GM23338 (cell line): ENCODE data around the gene GRIN2C. TPM values are rescaled to one million over a fixed set of nuclear protein-coding genes. Genes with fewer than 3 reads are reported as not detected.
"Not testable (repeated sequence)": the region's sequence is repeated elsewhere in the genome, so short reads cannot be mapped to it uniquely, and the experiment has no call there.

ENCODE experiments used
- ATAC-seq: fragments of 200-7000 bp; cut with Tn5 transposase; 3 replicates; pipeline ENCODE4 v1.9.1; 2020
- DNase-seq: peaks from one replicate; pipeline ENCODE4 v3.0.0-alpha.2; 2015; ENCODE audit warnings: low spot score
- H2AFZ ChIP-seq: fragments of 200-600 bp; sonication (generic); 2 replicates; pipeline ENCODE4 v1.8.0; 2016; ENCODE audit warnings: antibody characterized with exemption, mild to moderate bottlenecking, moderate library complexity
- H3F3A ChIP-seq: fragments of 200-600 bp; sonication (generic); replicated peaks from 2 replicates; pipeline ENCODE4 v1.8.0; 2017; ENCODE audit warnings: antibody characterized with exemption, mixed run types, low read depth
- H3K27ac ChIP-seq: fragments of 200-600 bp; sonication (generic); 2 replicates; pipeline ENCODE4 v1.6.1; 2016; ENCODE audit warnings: low read depth
- H3K27me3 ChIP-seq: fragments of 200-600 bp; sonication (generic); 2 replicates; pipeline ENCODE4 v1.8.0; 2016; ENCODE audit warnings: mild to moderate bottlenecking, mixed run types, moderate library complexity; ENCODE audit not compliant: insufficient read depth
- H3K36me3 ChIP-seq: fragments of 200-600 bp; sonication (generic); 2 replicates; pipeline ENCODE4 v1.8.0; 2016; ENCODE audit warnings: mild to moderate bottlenecking; ENCODE audit not compliant: insufficient read depth
- H3K4me1 ChIP-seq: fragments of 200-600 bp; sonication (generic); 2 replicates; pipeline ENCODE4 v1.8.0; 2016; ENCODE audit warnings: mild to moderate bottlenecking, moderate library complexity; ENCODE audit not compliant: insufficient read depth
- H3K4me2 ChIP-seq: fragments of 200-600 bp; sonication (generic); 2 replicates; pipeline ENCODE4 v1.7.1; 2017; ENCODE audit warnings: mixed run types
- H3K4me3 ChIP-seq: fragments of 200-600 bp; sonication (generic); 2 replicates; pipeline ENCODE4 v1.6.1; 2016; ENCODE audit warnings: mixed run types
- H3K79me2 ChIP-seq: fragments of 200-600 bp; sonication (generic); replicated peaks from 2 replicates; pipeline ENCODE4 v1.8.0; 2017; ENCODE audit warnings: mild to moderate bottlenecking; ENCODE audit not compliant: insufficient read depth
- H3K9me2 ChIP-seq: fragments of 200-600 bp; sonication (generic); 2 replicates; pipeline ENCODE4 v1.8.0; 2017; ENCODE audit not compliant: insufficient read depth
- H4K20me1 ChIP-seq: fragments of 200-600 bp; sonication (generic); replicated peaks from 2 replicates; pipeline ENCODE4 v1.8.0; 2017; ENCODE audit warnings: mild to moderate bottlenecking; ENCODE audit not compliant: insufficient read depth
- H3K27ac Mint-ChIP-seq: 2 replicates; pipeline ENCODE4 v1.8.0; 2020; ENCODE audit warnings: inconsistent platforms, mild to moderate bottlenecking, moderate library complexity, mixed read lengths
- H3K27me3 Mint-ChIP-seq: 3 replicates; pipeline ENCODE4 v1.8.0; 2022; ENCODE audit warnings: low read depth, mild to moderate bottlenecking, moderate library complexity, mixed read lengths, inconsistent platforms; ENCODE audit not compliant: insufficient read depth, poor library complexity
- H3K36me3 Mint-ChIP-seq: 3 replicates; pipeline ENCODE4 v1.8.0; 2021; ENCODE audit warnings: low read depth, mild to moderate bottlenecking, inconsistent platforms, moderate library complexity, mixed read lengths
- H3K4me1 Mint-ChIP-seq: 3 replicates; pipeline ENCODE4 v1.8.0; 2020; ENCODE audit warnings: mild to moderate bottlenecking, inconsistent platforms, mixed read lengths
- H3K4me3 Mint-ChIP-seq: 3 replicates; pipeline ENCODE4 v1.8.0; 2021; ENCODE audit warnings: moderate library complexity, mild to moderate bottlenecking, inconsistent platforms, mixed read lengths
- H3K9me3 Mint-ChIP-seq: 3 replicates; pipeline ENCODE4 v1.8.0; 2020; ENCODE audit warnings: moderate library complexity, mild to moderate bottlenecking, inconsistent platforms, mixed read lengths
- CREB1 ChIP-seq: fragments of 250-450 bp; sonication (Bioruptor Pico); IDR thresholded peaks from 2 replicates; pipeline ENCODE4 v1.5.0; 2020; ENCODE audit warnings: low read depth, mild to moderate bottlenecking, moderate library complexity
- CTCF ChIP-seq, 2 experiments: fragments of 200-600 bp in 1 of 2; sonication (generic) in 1 of 2; conservative IDR thresholded peaks; 2 replicates each; pipeline versions ENCODE4 v1.5.1 to v1.6.1; 2016 to 2017; ENCODE audit warnings: antibody characterized with exemption in 2 of 2, low read depth in 2 of 2, mild to moderate bottlenecking in 2 of 2, moderate library complexity in 1 of 2
- ETS1 ChIP-seq: IDR thresholded peaks from 2 replicates; pipeline ENCODE4 v1.6.1; 2016; ENCODE audit warnings: antibody characterized with exemption
- EZH2 ChIP-seq: fragments of 200-600 bp; sonication (generic); IDR thresholded peaks from one replicate; pipeline ENCODE4 v1.8.0; 2017; ENCODE audit warnings: antibody characterized with exemption, mild to moderate bottlenecking, low read depth; ENCODE audit not compliant: unreplicated experiment
- EZH2phosphoT487 ChIP-seq: fragments of 200-600 bp; sonication (generic); IDR thresholded peaks from one replicate; pipeline ENCODE4 v1.8.1; 2018; ENCODE audit warnings: antibody characterized with exemption; ENCODE audit not compliant: unreplicated experiment
- POLR2AphosphoS5 ChIP-seq: IDR thresholded peaks from 2 replicates; pipeline ENCODE4 v1.6.1; 2016; ENCODE audit warnings: antibody characterized with exemption, low read depth
- REST ChIP-seq: IDR thresholded peaks from one replicate; pipeline ENCODE4 v1.6.1; 2018; ENCODE audit warnings: antibody characterized with exemption; ENCODE audit not compliant: unreplicated experiment
- ZNF331 ChIP-seq: fragments of 250-450 bp; sonication (Bioruptor Pico); IDR thresholded peaks from 2 replicates; pipeline ENCODE4 v1.5.0; 2020; ENCODE audit warnings: low read depth, mild to moderate bottlenecking, moderate library complexity
- polyA plus RNA-seq: library from polyadenylated mRNA; unstranded; fragments of >200 nt; fragmentation: Nextera tagmentation; extraction: Ambion mirVana; gene quantifications from 2 replicates; pipeline ENCODE4 v1.2.1, GENCODE V29; 2016
- total RNA-seq: library from RNA; depleted of rRNA; stranded (reverse); fragments of >200 nt; shearing (Covaris generic); gene quantifications from 2 replicates; pipeline ENCODE4 v1.2.3, GENCODE V29; 2014

Gene GRIN2C
- total and polyA plus RNA-seq, 2 experiments from 2014 or later: 0.10 to 0.19 TPM

GRCh38 chr17:74906214-74906793 lies 46.6 kb upstream of the GRIN2C start:
- H3K27ac Mint-ChIP-seq: not testable (repeated sequence)

GRCh38 chr17:74904687-74905409 lies 45.2 kb upstream of the GRIN2C start:
- H3K4me1 Mint-ChIP-seq: peaks cover 24% of the 10 kb centered on the region
- peaks cover 12% of the 10 kb centered on the region for H3K27me3 Mint-ChIP-seq
- no peaks in the 10 kb centered on the region for H4K20me1 ChIP-seq
- H3K9me3 Mint-ChIP-seq: peaks cover 5% of the 10 kb centered on the region; the same call in 2 of the 3 replicates
- no peaks in the 10 kb centered on the region for H3K9me2 ChIP-seq
- ATAC-seq (no peak), DNase-seq (no peak)
- H2AFZ ChIP-seq: no peak overlapping the region
- H3K36me3 Mint-ChIP-seq: peaks cover 3% of the 10 kb centered on the region; the same call in 1 of the 3 replicates
- no peak overlapping the region for H3K4me3 Mint-ChIP-seq
- H3K79me2 ChIP-seq: no peaks in the 10 kb centered on the region
- H3K27ac Mint-ChIP-seq: no peak overlapping the region
- TF ChIP-seq ZNF331 (CRISPR knock-in tag): no peak
- no peak for TF ChIP-seq EZH2
- no peak for TF ChIP-seq ETS1
- no peak for TF ChIP-seq REST
- TF ChIP-seq CTCF (conservative IDR thresholded peaks at IDR 0.05; ENCODE audit: low read depth in 2 of 2): no peak
- TF ChIP-seq EZH2phosphoT487: no peak
- TF ChIP-seq CREB1 (CRISPR knock-in tag): no peak
- TF ChIP-seq POLR2AphosphoS5: no peak
- no peak overlapping the region for H3K27ac ChIP-seq
- 0 out of 2 replicates have a peak, but pooled peaks cover 4% of the 10 kb centered on the region for H3F3A ChIP-seq
- peaks cover 17% of the 10 kb centered on the region for H3K4me1 ChIP-seq
- no peak overlapping the region for H3K4me3 ChIP-seq
- H3K4me2 ChIP-seq: no peak overlapping the region
- H3K27me3 ChIP-seq: no peaks in the 10 kb centered on the region
- H3K36me3 ChIP-seq: no peaks in the 10 kb centered on the region

More at GRCh38 chr17:74906214-74906793, 46.6 kb upstream of the GRIN2C start:
- not testable (repeated sequence) for H3K27me3 ChIP-seq, H4K20me1 ChIP-seq, H3K79me2 ChIP-seq, H3K36me3 Mint-ChIP-seq, H3K4me3 ChIP-seq, DNase-seq, H3K9me3 Mint-ChIP-seq, H3K4me3 Mint-ChIP-seq, H3F3A ChIP-seq, H2AFZ ChIP-seq, H3K27ac ChIP-seq, H3K4me2 ChIP-seq, ATAC-seq, H3K9me2 ChIP-seq, H3K36me3 ChIP-seq
- peaks cover 31% of the 10 kb centered on the region for H3K4me1 ChIP-seq
- H3K4me1 Mint-ChIP-seq: peaks cover 37% of the 10 kb centered on the region
- peaks cover 11% of the 10 kb centered on the region for H3K27me3 Mint-ChIP-seq
